ENCODE data around the gene MPV17L2. TPM values are rescaled to one million over a fixed set of nuclear protein-coding genes. Genes with fewer than 3 reads are reported as not detected.

MPV17L2 gene
- total and polyA plus RNA-seq, 2 donors (not counting 1 experiment from before 2014, with no cell fraction given) = 8.6 to 23.0 TPM

DNA sequence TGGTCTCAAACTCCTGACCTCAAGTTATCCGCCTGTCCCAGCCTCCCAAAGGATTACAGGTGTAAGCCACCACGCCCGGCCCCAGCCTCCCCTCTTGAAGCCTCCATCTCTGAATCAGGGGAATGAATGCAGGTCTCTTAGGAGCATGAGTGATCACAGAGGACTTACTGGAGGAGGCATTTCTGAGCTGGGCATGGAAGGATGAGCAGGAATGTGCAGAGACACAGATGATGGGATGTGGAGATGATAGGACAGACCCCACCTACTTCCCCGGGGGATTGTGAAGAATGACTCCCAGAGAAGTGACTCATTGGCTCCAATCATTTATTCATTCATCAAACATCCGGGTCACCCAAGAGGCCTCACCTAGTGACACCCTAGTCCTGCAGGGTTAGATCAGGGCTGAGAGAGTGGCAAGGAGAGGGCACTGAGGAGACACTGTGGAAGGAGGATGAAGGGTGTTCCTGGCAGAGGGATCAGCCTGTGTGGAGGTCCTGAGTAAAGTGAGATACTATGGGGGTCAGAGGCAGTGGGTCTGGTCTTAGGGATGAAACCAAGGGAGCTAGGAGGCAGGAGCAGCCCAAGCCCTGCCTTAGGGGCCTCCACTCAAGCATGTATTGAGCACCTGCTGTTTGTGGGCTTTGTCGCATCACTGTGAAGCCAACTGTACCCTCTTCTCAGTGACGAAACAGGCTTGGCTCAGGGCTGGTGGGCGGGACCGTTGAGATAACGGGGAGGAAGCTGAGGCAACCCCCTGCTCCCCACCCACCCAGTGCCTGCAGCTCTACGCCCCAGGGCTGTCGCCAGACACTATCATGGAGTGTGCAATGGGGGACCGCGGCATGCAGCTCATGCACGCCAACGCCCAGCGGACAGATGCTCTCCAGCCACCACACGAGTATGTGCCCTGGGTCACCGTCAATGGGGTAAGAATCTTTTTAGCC lies 16.4 kb upstream of the MPV17L2 start:
- DNase-seq = no peak
- Histone ChIP-seq H3K27ac (ENCODE audit: low read length in 2 of 2) (peak overlapping the region in 1 of 2 donors; percentile 57), H3K4me3 (ENCODE audit: control extremely low read depth in 1 of 5, extremely low read depth in 1 of 5, insufficient read depth in 1 of 5, low read depth in 2 of 5, low read length in 4 of 5) (peak overlapping the region in 3 of 5 experiments; percentile 15 to 26 (median 21)), H3K4me1 (ENCODE audit: control insufficient read depth in 2 of 2, insufficient read depth in 2 of 2, low read length in 2 of 2) (peaks cover 71 to 87% of the 10 kb centered on the region in 2 donors), H3K36me3 (replicated peaks in 1 of 2; ENCODE audit: control extremely low read depth in 1 of 2, control insufficient read depth in 1 of 2, extremely low read depth in 1 of 2, insufficient read depth in 2 of 2, low read length in 1 of 2) (peaks cover 11 to 44% of the 10 kb centered on the region in 2 experiments), H3K79me2 (ENCODE audit: control insufficient read depth, insufficient read depth, low read length) (peaks cover 44% of the 10 kb centered on the region), H4K20me1 (ENCODE audit: control insufficient read depth, insufficient read depth, low read length, poor library complexity, severe bottlenecking) (peaks cover 42% of the 10 kb centered on the region), H2AFZ (ENCODE audit: insufficient read depth, low read depth, low read length, poor library complexity, severe bottlenecking) (no peak overlapping the region), H3K9ac (ENCODE audit: low read length) (peak overlapping the region; percentile 43), H3K4me2 (replicated peaks; ENCODE audit: low read depth, low read length, poor library complexity, severe bottlenecking) (peak overlapping the region; percentile 67), H3K9me3 (ENCODE audit: control extremely low read depth in 1 of 3, control insufficient read depth in 2 of 3, insufficient read depth in 1 of 3, low read length in 2 of 3) (peaks cover 0 to 6% (median 0%) of the 10 kb centered on the region in 3 donors), H3K27me3 (replicated peaks in 1 of 4; ENCODE audit: control extremely low read depth in 1 of 4, control insufficient read depth in 3 of 4, insufficient read depth in 4 of 4, low read length in 3 of 4) (no peaks in the 10 kb centered on the region)
- Mint-ChIP-seq H3K4me3 (peak overlapping the region; percentile 76), H3K27me3 (no peaks in the 10 kb centered on the region), H3K9me3 (ENCODE audit: insufficient read depth) (no peaks in the 10 kb centered on the region), H3K4me1 (peaks cover 76% of the 10 kb centered on the region), H3K27ac (peak overlapping the region; percentile 75)
- no peak for ATAC-seq (ENCODE audit: low read depth)
- POLR2A ChIA-PET = interaction anchor here (0.7 to 5.6 kb wide), 3 partner anchors 9 to 118 kb away, joined by 5 to 45 read pairs (median 9); partner anchors contain the start of gene MPV17L2
- CTCF ChIA-PET = interaction anchor here (1.0 to 2.7 kb wide), 10 partner anchors 8 to 189 kb away, joined by 3 to 19 read pairs (median 4); no protein-coding TSS in a partner anchor
- intact Hi-C loops (cut with micrococcal nuclease) = no loop called here
- TF ChIP-seq, protein P1, sequence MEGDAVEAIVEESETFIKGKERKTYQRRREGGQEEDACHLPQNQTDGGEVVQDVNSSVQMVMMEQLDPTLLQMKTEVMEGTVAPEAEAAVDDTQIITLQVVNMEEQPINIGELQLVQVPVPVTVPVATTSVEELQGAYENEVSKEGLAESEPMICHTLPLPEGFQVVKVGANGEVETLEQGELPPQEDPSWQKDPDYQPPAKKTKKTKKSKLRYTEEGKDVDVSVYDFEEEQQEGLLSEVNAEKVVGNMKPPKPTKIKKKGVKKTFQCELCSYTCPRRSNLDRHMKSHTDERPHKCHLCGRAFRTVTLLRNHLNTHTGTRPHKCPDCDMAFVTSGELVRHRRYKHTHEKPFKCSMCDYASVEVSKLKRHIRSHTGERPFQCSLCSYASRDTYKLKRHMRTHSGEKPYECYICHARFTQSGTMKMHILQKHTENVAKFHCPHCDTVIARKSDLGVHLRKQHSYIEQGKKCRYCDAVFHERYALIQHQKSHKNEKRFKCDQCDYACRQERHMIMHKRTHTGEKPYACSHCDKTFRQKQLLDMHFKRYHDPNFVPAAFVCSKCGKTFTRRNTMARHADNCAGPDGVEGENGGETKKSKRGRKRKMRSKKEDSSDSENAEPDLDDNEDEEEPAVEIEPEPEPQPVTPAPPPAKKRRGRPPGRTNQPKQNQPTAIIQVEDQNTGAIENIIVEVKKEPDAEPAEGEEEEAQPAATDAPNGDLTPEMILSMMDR (IDR thresholded peaks at IDR 0.05) = no peak
- no peak for TF ChIP-seq EZH2 (IDR thresholded peaks at IDR 0.05; ENCODE audit: borderline replicate concordance, insufficient read depth, low read depth, low read length, poor library complexity, severe bottlenecking)
- 97% methylated on average over 6 of the region's 19 CpGs for WGBS (ENCODE audit: insufficient coverage)
